Stimulated activated naive CD8-positive, alpha-beta T cell treated with anti-CD3 and anti-CD28 coated beads, Interleukin-15, Interleukin-2, amounts not matched to agents 100 ng/mL and 50 ng/mL, for 24 hours (primary cell): ENCODE data around the gene CASZ1.

Experiments
- H3K27ac Mint-ChIP-seq: one replicate; pipeline ENCODE4 v1.8.0; 2021; ENCODE audit warnings: mild to moderate bottlenecking, mixed read lengths
- H3K27me3 Mint-ChIP-seq: one replicate; pipeline ENCODE4 v1.8.0; 2021; ENCODE audit warnings: mixed read lengths
- H3K36me3 Mint-ChIP-seq: one replicate; pipeline ENCODE4 v1.8.0; 2021; ENCODE audit warnings: low read depth, mixed read lengths
- H3K4me1 Mint-ChIP-seq: one replicate; pipeline ENCODE4 v1.8.0; 2021; ENCODE audit warnings: low read depth, mixed read lengths
- H3K4me3 Mint-ChIP-seq: one replicate; pipeline ENCODE4 v1.8.0; 2021; ENCODE audit warnings: mild to moderate bottlenecking, mixed read lengths
- H3K9me3 Mint-ChIP-seq: one replicate; pipeline ENCODE4 v1.8.0; 2021; ENCODE audit warnings: mixed read lengths

CASZ1 gene

GRCh38 chr1:10814976-10815857, 18.8 kb upstream of the CASZ1 start:
- Mint-ChIP-seq H3K4me3 (no peak overlapping the region), H3K27me3 (peaks cover 7% of the 10 kb centered on the region), H3K27ac (no peak overlapping the region), H3K9me3 (no peaks in the 10 kb centered on the region), H3K36me3 (no peaks in the 10 kb centered on the region), H3K4me1 (no peaks in the 10 kb centered on the region)

GRCh38 chr1:10814312-10814711, 17.9 kb upstream of the CASZ1 start:
- no peaks in the 10 kb centered on the region for H3K4me1 Mint-ChIP-seq
- peaks cover 14% of the 10 kb centered on the region for H3K27me3 Mint-ChIP-seq

DNA sequence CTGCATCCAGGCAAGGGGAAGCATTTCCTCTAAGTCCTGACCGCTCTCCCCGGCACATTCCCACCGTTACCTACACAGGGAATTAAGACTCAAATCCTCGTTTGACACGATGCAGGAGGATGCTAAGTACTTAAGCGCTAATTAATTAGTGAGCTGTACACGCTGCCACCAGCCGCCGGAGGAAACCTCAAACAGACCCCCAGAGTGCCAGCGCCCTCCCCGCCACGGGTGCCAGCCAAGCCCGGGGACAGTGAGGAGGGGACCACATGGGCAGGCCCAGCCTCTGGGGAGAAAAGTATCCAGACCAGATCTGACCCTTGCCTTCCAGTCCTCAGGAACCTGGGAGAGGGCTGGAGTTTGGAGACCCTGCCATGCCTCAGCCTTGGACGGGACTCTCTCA, 17.4 kb upstream of the CASZ1 start:
- Mint-ChIP-seq H3K27ac (no peak overlapping the region), H3K9me3 (no peaks in the 10 kb centered on the region), H3K27me3 (peaks cover 19% of the 10 kb centered on the region), H3K4me1 (no peaks in the 10 kb centered on the region), H3K36me3 (no peaks in the 10 kb centered on the region), H3K4me3 (no peak overlapping the region)

More at GRCh38 chr1:10814312-10814711, 17.9 kb upstream of the CASZ1 start:
- Mint-ChIP-seq H3K27ac (no peak overlapping the region), H3K36me3 (no peaks in the 10 kb centered on the region), H3K9me3 (no peaks in the 10 kb centered on the region), H3K4me3 (no peak overlapping the region)

GRCh38 chr1:10812387-10812915, 16.0 kb upstream of the CASZ1 start:
- H3K9me3 Mint-ChIP-seq = no peaks in the 10 kb centered on the region
- no peak overlapping the region for H3K27ac Mint-ChIP-seq
- H3K36me3 Mint-ChIP-seq = no peaks in the 10 kb centered on the region
- H3K27me3 Mint-ChIP-seq = peaks cover 26% of the 10 kb centered on the region
- H3K4me1 Mint-ChIP-seq = no peaks in the 10 kb centered on the region
- no peak overlapping the region for H3K4me3 Mint-ChIP-seq

DNA sequence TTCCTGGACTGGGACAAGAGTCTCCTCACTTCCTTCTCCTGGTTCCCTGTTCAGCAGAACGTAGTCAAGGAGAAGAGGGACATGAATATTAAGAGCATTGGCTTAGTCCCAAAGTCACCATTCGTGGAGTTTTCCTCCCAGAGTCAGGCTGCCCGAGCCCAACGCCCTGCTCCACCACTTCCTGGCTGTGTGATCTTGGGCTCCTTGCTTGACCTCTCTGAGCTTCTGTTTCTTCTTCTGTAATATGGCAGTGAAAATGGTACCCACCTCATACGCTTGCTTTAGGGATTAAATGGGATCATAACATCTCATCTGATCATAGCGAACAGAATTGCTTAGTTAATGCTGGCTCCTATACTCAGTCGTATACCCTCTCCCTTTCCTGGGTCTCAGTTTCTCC, 12.0 kb upstream of the CASZ1 start:
- Mint-ChIP-seq H3K4me1 (peaks cover 10% of the 10 kb centered on the region), H3K27ac (no peak overlapping the region), H3K27me3 (peaks cover 41% of the 10 kb centered on the region), H3K4me3 (no peak overlapping the region), H3K9me3 (no peaks in the 10 kb centered on the region), H3K36me3 (no peaks in the 10 kb centered on the region)

DNA sequence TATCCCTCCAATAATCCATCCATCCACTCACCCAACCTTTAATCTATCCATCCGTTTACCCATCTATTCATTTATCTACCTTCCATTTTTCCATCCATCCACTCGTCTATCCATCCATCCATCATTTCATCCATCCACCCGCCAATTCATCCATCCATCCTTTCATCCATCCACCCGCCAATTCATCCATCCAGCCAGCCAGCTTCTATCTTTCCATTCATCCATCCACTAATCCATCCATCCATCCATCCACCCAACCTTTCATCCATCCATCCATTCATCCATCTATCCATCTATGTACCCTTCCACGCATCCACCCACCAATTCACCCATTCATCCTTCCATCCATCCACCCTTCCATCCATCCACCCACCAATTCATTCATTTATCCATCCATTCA, 10.5 kb upstream of the CASZ1 start:
- Mint-ChIP-seq H3K36me3 (no peaks in the 10 kb centered on the region), H3K27me3 (peaks cover 45% of the 10 kb centered on the region), H3K4me3 (no peak overlapping the region), H3K9me3 (no peaks in the 10 kb centered on the region), H3K27ac (no peak overlapping the region), H3K4me1 (peaks cover 10% of the 10 kb centered on the region)

DNA sequence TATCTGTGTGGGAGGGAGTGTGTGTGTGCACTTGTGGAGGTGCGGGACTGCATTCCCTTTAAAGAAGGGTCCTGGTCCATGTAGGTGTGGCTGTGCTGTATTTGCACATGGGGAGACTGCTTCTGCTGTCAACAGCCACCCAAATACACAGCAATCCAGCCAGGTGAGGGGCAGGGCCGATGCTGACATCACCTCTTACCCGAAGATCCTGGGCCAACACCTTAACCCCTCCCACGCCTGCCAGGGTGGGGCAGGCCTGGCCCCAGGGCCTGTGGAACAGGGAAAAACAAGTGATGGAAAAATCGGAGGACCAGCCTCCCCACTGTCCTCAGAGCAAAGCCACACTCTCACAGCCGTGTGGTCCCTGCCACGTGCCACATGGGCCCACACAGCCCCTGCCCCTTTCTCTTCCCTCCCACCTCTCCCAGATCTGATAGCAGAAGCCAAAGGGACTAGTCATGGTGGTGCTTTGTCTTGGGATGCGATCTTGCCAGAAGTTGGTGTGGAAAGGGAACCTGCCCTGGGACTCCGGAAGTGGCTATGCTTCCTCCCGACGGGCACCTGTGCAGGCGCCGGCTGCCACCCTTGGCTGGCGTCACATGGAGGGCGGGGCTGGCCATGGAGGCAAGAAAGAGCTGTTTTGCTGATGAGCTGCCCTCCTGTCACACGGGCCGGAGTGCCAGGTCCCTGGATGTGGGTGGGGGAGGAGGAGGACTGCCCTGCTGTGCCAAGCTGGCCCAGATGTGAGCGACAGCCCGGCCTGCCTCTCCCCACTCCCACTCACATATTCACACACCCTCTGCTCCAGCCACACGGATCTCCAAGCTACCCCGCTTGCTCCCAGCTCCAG, 7.8 kb upstream of the CASZ1 start:
- Mint-ChIP-seq H3K9me3 (no peaks in the 10 kb centered on the region), H3K27ac (no peak overlapping the region), H3K36me3 (no peaks in the 10 kb centered on the region), H3K4me1 (peaks cover 10% of the 10 kb centered on the region), H3K27me3 (peaks cover 51% of the 10 kb centered on the region), H3K4me3 (no peak overlapping the region)

DNA sequence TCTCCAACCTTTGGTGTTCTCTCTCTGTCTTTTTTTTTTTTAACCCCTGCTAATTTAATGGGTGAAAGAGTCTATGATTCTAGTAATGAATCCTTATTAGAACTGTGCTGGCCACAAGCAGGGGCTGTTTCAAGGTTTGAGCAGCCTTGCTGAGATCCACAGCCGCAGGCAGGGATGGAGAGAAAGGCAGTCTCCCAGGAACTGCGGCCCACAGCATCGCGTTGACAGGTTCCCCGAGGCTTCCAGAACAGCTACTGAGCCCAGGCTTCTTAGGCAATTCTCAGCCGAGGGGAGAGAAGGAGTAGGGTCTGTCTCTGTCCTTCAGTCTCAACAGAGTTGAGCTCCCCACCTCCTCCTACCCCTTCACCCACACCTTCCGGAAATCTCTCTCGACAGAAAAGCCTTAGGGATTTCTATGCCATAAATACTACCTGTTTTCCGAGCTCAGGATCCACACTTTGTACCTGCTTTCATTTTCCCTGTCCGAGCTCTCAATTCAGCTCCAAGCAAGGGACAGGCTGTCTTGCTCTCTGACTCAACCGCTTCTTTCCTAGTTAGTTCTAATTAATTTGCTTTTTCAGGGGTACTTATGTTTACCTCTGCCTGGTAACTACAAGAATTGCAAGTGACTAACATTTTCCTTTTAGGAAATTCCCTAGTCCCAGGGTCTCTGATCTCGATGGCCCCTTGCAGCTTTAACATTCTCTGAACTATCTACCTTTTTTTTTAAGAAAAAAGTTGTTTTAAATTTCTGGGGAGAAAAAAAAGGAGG, 6.7 kb upstream of the CASZ1 start:
- no peak overlapping the region for H3K27ac Mint-ChIP-seq
- no peak overlapping the region for H3K4me3 Mint-ChIP-seq
- H3K4me1 Mint-ChIP-seq = peaks cover 10% of the 10 kb centered on the region
- H3K9me3 Mint-ChIP-seq = no peaks in the 10 kb centered on the region
- no peaks in the 10 kb centered on the region for H3K36me3 Mint-ChIP-seq
- peaks cover 51% of the 10 kb centered on the region for H3K27me3 Mint-ChIP-seq

DNA sequence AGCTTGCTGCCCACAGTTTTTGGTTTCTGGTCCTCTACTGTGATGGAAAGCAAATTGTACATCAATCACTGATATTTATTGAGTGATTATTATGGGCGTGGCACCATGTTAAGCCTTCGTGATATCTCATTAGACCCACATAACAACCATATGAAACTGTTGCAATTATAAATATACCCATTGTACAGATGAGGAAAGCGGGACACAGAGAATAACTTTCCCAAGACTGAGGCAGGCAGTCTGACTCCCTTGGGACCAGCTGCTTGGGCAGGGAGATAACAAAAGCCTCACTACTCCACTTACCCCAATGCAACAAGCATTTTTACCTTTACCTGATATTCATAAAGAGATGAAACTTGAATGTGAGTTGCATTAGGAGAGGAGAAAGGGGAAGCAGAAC, 4.3 kb upstream of the CASZ1 start:
- no peak overlapping the region for H3K4me3 Mint-ChIP-seq
- peaks cover 55% of the 10 kb centered on the region for H3K27me3 Mint-ChIP-seq

GRCh38 chr1:10799726-10800125, 3.3 kb upstream of the CASZ1 start:
- Mint-ChIP-seq H3K27me3 (peaks cover 58% of the 10 kb centered on the region), H3K9me3 (no peaks in the 10 kb centered on the region), H3K4me3 (no peak overlapping the region), H3K4me1 (peaks cover 14% of the 10 kb centered on the region), H3K27ac (no peak overlapping the region), H3K36me3 (no peaks in the 10 kb centered on the region)

More for the DNA sequence above, 4.3 kb upstream of the CASZ1 start:
- Mint-ChIP-seq H3K27ac (no peak overlapping the region), H3K9me3 (no peaks in the 10 kb centered on the region), H3K4me1 (peaks cover 10% of the 10 kb centered on the region), H3K36me3 (no peaks in the 10 kb centered on the region)

DNA sequence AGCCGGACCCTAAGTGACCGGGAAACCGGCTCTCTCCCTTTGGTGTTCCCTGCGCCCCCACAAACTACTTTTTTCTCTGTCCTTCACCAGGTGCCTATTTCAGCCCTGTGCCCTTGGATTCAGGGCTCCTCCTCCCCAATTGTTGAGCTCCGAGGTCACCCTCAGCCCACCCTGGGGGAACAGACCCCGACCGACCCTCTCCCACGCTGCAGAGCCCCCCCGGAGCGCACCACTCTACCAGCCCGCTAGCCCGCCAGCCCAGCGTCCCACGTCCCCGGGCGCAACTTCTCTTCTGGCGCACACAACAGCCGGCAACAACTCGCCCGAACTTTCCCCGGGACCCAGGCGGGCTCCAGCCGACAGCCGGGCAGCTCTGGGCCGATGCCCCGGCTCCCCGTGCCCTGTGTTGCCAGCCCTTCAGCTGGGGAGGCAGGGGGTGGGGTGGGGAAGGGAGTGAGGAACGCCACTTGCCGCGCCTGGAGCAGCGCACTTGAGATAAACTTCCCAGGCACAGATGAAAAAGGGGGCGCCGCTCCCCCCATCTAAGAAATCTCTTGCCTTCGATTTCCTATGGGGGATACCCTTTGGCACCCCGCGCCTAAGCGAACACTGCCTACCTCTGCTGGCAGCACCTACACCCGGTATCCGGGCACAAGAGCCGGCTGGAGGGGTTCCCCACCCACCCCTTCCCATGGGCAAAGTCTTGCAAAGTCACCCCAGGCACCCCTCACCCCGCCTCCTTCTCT, 997 bp downstream of the CASZ1 start:
- H3K4me3 Mint-ChIP-seq = peak overlapping the region; percentile 77
- peaks cover 62% of the 10 kb centered on the region for H3K27me3 Mint-ChIP-seq
- peaks cover 17% of the 10 kb centered on the region for H3K4me1 Mint-ChIP-seq
- no peaks in the 10 kb centered on the region for H3K9me3 Mint-ChIP-seq
- H3K27ac Mint-ChIP-seq = no peak overlapping the region
- H3K36me3 Mint-ChIP-seq = no peaks in the 10 kb centered on the region

GRCh38 chr1:10794724-10795275, 1.6 kb downstream of the CASZ1 start:
- Mint-ChIP-seq H3K27me3 (peaks cover 59% of the 10 kb centered on the region), H3K36me3 (no peaks in the 10 kb centered on the region), H3K4me3 (peak overlapping the region; percentile 77), H3K4me1 (peaks cover 17% of the 10 kb centered on the region), H3K27ac (no peak overlapping the region), H3K9me3 (no peaks in the 10 kb centered on the region)

GRCh38 chr1:10793129-10793651, 3.3 kb downstream of the CASZ1 start:
- H3K27ac Mint-ChIP-seq = no peak overlapping the region
- H3K27me3 Mint-ChIP-seq = peaks cover 43% of the 10 kb centered on the region
- peaks cover 17% of the 10 kb centered on the region for H3K4me1 Mint-ChIP-seq
- H3K4me3 Mint-ChIP-seq = peak overlapping the region; percentile 42
- no peaks in the 10 kb centered on the region for H3K9me3 Mint-ChIP-seq
- no peaks in the 10 kb centered on the region for H3K36me3 Mint-ChIP-seq
